Retina (tissue), 1 donor: Measurements from ENCODE around the gene PIGH.
"Not testable (repeated sequence)": the region's sequence is repeated elsewhere in the genome, so short reads cannot be mapped to it uniquely, and the experiment has no call there.

ENCODE experiments used
- DNase-seq: peaks from one replicate; pipeline ENCODE4 v3.0.0-alpha.2; 2016

Gene PIGH

GRCh38 chr14:67547224-67547780 lies 52.8 kb downstream of the PIGH start:
- no peak for DNase-seq

- DNase-seq: no peak
Measured at GRCh38 chr14:67544590-67544989, 55.5 kb downstream of the PIGH start.

- DNase-seq: not testable (repeated sequence)
Measured at GRCh38 chr14:67542620-67543019, 57.4 kb downstream of the PIGH start.

- no peak for DNase-seq
Measured at GRCh38 chr14:67541448-67542387, 58.4 kb downstream of the PIGH start.
